ENCODE measurements around the gene SMIM10L1. TPM values are rescaled to one million over a fixed set of nuclear protein-coding genes. Genes with fewer than 3 reads are reported as not detected.
A peak's percentile ranks its signal among the peaks of the same experiment; 100 is the strongest.

SMIM10L1 gene
- total RNA-seq, result 7.7 TPM

DNA sequence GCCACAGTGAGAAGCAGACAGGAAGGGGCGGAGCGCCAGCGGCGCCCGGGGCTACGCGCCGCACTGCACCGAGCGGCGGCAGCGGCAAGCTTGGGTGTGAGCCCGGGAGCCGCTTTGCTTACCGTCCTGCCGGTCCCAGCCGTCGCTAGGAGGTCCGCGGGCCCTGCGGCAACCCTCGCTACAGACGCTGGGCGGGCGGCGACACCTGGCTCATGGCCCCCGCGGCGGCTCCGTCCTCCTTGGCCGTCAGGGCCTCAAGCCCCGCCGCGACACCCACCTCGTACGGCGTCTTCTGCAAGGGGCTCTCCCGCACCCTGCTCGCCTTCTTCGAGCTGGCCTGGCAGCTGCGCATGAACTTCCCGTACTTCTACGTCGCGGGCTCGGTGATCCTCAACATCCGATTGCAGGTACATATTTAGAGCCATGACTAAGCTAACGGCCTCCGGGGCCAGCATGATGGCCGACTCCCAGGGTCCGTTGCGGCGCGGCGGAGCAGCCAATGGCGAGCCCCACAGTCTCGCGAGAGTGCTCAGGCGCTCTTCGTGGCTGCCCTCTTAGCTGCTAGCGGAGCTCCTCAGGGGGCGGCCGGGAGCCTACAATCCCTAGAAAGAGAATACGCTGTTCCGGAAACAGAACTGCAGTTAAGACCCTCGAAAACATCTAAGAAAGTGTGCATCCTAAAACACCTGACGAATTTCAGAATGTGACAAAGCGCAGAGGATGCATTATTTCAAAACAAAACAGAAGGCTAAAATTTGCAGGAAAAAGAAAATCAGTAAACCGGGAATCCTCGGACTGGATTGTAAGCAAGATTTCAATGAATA lies at the start of gene SMIM10L1:
TSS of gene SMIM10L1 (plus strand) at position 50 of the 824 bp plus-strand sequence. CDS start at position 213, 163 bp downstream.
- peak; percentile 93 for DNase-seq (ENCODE audit: low spot score)

DNA sequence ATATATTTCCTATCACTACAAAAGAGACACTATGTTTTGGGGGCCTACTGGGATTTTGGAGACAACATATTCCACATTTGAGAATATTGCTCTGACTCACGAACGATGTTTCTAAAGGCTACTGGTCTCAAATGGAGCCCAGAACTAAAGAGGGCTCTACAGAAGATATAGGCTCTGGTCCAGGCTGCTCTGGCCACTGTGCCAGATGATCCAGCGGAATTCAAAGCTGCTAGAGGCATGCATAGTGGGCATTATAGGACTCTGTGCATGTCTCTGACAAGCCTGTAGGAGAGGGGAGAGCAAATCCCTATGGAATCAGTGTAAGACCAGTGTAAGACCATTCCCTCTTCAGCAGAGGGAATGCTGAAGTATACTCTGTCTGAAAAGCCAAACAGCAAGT lies 40.6 kb upstream of the SMIM10L1 start:
- DNase-seq (ENCODE audit: low spot score), result no peak

DNA sequence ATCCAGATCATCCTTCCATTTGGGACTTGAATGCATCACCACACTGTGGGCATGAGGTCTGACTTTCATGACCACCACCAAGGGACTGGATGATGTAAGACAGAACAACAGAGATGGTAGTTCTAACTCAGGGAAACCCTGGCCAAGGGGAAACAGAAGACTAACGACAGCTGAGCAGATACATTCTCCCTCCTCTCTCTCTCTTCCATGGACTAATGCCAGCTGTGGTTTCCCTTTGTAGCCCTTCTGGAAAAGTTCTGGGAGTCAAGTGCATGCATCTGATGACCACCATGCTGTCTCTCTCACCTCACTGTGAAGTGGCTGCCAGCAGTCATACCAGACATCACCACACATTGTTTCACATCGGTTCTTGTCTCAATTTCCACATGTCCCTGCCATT lies 40.0 kb upstream of the SMIM10L1 start:
- DNase-seq (ENCODE audit: low spot score), result no peak

DNA sequence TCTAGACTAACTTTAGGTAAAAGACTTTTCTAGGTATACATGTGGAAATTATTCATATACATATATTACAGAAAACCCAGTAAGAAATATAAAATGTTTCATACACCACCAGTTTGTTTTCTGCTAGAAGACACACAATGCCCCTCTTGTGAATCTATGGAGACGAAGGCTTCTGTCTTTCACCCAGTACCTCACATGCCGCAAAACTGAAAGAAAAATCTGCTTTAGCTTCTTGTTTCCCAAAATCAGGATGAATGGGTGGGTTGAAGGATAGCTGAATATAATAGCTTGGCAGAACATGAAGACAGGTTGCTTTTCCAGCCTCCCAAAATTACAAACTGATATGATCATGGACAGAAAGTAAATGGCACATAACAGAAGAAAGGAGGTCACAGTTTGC lies 37.8 kb upstream of the SMIM10L1 start:
- no peak for DNase-seq (ENCODE audit: low spot score)

DNA sequence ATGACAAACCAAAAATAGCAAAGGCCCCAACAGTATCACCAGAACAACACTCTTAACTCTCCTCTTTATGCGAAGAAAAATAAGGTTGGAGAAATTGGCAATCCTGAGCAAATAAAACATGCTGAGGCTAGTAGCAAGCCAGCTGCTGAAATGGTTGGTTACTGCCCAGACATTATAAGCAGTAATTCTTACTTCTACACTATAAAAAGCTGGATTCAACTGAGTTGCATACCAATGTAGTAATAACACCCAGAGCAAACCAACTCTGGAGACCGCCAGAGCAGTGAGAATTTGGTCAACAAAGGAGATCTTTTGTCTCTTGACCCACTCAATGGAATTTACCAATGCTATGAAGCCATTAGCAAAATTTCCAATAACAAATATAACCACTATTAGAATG lies 37.2 kb upstream of the SMIM10L1 start:
- no peak for DNase-seq (ENCODE audit: low spot score)

DNA sequence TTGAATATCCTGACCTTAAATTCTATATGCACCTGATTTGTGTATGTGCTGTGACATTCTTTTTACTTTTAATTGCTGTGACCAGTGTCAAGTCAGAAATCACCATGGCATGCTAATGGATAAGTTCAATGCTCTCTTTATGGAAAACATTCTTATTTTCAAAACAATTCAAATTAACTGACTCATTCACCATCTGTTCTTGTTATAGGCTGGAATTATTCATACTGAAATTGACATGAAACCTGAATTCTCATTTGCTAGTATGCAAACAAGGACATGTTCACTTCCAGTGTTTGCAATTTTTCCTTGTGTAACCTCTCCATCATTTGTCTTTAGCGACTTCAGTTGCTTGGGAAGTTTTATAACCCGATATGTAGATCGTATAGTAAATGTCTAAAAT lies 36.7 kb upstream of the SMIM10L1 start, which contains the start of gene TAS2R30:
TSS of gene TAS2R30 (minus strand) at position 340 of the 400 bp plus-strand sequence. CDS start 400 bp downstream, outside the sequence.
- DNase-seq (ENCODE audit: low spot score), result no peak

DNA sequence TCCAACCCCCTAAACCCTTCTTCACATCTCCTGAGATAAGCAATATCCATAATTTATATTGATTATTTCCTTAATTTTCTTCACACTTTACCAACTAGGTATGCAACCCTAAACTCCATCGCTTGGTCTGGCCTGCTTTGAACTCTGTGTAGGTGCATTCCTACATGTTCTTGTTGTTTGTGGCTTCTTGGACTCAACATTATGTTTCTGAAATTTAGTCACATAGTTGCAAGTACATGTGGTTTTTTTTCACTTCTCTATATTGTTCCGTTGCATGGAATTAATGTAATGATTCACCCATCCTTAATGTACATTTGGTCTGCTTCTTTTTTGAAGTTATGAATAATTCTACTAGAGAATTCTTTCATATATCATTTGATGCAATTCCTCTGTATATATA lies 34.9 kb upstream of the SMIM10L1 start:
- no peak for DNase-seq (ENCODE audit: low spot score)

DNA sequence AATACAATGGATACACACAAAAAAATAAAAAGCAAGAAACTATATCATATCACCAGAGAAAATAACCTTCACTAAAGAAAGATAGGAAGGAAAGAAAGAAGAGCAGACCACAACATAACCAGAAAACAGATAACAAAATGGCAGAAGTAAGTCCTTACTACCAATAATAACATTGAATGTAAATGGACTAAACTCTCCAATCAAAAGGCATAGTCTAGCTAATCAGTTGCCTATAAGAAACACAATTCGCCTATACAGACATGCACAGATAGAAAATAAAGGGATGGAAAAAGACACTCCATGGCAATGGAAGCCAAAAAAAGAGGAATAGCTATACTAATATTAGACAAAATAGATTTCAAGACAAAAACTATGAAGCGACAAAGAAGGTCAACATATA lies 27.6 kb upstream of the SMIM10L1 start:
- DNase-seq (ENCODE audit: low spot score), result no peak

DNA sequence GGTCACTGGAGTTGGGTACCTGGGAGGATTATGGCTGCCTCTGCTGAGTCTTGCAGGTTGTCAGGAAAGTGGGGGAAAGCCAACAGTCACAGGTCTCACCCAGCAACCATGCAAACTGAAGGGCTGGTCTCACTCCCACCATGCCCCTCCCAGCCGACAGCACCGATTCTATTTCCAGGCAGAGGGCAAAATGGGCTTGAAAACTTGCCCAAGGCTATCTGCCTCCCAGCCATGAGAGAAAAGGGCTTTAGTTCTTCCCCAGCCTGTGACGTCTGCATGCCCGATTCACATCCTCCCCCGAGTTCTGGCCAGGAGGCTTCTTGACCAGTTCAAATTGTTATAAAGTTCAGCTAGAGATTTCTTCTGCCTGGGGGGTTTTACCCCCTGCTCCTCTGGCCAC lies 26.7 kb upstream of the SMIM10L1 start:
- no peak for DNase-seq (ENCODE audit: low spot score)

DNA sequence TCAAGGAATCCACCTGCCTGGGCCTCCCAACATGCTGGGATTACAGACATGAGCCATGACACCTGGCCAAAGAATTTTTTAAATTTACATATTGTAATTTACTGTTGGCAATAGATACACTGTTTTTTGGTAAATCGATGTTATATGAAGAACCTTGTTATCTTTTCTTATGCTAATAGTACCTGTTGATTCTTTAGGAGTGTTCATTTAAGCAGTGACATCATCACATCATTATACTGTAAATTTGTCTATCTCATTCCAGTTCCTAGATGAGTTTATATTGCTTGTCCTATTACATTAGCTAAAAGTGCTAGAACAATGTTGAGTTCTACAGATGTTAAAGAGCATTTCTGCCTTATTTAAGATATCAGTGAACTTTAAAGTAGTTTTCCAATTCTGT lies 23.6 kb upstream of the SMIM10L1 start:
- no peak for DNase-seq (ENCODE audit: low spot score)

DNA sequence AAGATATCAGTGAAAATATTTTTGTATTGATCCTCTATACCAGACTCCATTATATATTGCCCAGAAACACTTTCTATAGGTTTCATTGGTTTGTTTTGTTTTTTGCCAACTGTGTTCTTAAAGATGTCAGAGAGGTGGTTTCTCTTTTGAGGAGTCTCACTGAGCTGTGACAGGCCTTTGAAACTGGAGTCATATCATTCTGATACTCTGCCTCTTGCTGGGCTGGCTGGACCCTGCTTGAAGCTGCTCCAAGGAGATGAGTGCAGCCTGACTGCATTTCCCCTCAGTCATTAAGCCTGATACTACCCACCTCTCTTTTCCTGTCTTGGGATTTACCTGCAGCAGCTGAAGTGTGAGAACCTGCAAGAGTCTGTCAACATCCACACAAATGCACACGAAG lies 20.2 kb upstream of the SMIM10L1 start:
- DNase-seq (ENCODE audit: low spot score), result no peak

DNA sequence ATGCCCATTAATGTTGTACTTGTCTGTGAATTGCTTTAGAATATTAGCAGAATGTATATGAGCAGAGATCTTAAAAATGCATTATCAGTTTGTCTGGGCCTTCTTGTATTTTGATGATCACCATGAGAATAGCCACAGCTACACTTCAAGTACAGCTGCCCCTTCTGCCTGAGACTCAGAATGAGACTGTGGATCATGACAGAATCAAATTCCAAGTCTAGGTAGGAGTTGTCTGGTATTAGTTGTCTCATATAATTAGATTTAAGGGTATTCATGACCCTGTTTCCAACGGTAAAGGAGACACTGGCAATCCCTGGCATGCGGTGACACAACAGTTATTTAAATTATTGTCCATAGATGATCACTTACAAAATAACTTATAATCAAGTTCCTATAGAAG lies 18.3 kb upstream of the SMIM10L1 start:
- DNase-seq (ENCODE audit: low spot score), result no peak

DNA sequence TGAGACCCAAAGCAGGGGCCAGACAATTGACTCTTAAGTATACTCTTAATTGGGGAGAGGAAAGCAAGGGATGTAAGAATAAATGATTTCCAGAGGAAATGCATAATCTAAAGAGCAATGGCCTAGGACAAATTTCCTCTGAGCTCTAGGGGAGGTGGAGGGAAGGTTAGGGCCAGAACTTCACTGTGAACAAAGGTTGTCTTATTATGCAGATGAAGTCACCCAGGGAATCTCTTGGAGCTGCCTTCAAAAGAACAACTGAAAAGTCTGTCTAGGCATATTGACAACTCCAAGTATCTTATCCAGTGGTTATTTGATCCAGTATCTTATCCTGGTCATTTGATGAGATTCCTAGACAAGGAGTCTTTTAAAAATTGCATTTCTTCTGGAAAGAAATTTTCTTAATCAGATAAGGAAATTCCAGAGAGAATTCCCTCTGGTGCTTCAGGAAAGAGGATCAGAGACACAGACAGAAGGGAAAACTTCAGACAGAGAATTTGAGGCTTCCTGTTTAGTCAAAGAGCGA lies 16.5 kb upstream of the SMIM10L1 start:
- no peak for DNase-seq (ENCODE audit: low spot score)

DNA sequence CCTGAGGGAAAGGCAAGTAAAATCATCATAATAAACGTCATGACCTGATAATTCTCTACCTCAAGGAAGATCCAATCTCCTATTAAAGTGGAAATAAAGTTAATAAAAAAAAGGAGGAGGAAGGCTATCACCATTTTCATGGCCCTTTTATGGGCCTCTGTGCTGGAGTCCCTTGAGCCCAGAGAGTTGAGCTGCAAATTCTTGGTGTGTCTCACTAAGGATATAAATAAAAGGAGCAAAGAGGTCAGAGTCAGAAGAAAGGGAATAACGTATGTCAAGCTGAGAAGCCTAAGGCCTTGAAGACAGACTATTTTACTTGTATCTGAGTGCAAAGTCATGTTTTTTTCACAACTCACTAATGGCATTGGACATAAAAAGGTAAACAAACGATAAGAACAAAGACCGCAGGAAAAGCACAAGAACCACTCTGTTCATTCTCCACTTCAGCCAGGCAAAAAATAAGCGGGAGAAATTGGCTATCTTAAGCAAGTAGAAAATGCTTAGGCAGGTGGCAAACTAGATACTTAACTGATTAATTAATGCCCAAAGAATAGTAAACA lies 12.0 kb upstream of the SMIM10L1 start:
- no peak for DNase-seq (ENCODE audit: low spot score)

DNA sequence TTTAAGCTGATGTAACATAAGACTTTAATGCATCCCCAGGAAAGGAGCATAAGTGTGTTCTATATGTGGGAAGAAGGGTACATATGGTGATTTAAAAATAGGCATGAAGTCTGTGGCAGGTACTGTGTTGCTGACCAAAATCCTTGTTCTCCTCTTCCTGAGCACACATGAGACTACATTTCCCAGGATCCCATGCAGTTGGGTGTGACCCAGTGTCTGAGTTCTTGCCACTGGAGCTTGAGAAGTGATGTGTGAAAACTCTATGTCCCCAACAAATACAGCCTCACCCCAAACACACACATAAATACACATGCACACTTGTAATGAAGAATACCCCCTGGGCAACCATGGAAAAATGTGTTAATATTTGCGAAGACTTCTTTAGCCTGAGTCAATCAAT lies 8.5 kb upstream of the SMIM10L1 start:
- no peak for DNase-seq (ENCODE audit: low spot score)

DNA sequence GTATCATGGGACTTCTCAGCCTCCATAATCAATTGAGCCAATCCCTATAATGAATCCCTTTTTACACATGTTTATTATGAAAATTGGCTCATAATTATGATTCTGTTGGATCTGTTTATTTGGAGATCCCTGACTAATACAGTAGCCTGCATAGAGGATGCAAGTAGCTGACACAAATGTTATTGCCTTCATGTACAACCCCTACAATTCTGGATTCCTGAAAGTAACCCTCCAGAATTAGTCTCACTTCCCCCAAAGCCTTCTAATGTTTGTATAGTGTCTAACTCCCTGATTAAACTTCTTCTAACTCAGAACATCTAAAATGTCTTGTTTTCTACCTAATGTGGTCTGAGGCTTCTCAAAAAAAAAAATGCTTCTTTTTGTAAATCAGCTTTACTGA lies 6.6 kb upstream of the SMIM10L1 start:
- DNase-seq (ENCODE audit: low spot score), result no peak

DNA sequence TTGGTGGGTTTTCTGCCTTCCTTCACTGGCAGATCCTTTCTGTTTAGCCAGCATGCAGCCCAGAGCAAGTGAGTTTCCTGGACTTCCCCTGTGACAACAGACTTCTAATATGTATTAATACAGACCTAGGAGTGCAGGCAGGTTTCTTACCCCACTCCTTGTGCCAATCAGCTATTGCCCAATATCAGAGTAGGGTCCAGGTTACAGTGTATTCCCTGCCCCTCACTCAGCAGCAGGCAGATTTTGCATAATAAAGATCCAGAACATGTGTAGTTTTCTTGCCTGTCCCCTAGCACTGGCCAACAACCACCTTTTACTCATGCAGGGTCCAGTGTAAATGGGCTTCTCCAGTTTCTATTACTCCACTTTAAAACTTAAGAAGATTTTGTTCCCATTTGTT lies 4.7 kb upstream of the SMIM10L1 start:
- no peak for DNase-seq (ENCODE audit: low spot score)

DNA sequence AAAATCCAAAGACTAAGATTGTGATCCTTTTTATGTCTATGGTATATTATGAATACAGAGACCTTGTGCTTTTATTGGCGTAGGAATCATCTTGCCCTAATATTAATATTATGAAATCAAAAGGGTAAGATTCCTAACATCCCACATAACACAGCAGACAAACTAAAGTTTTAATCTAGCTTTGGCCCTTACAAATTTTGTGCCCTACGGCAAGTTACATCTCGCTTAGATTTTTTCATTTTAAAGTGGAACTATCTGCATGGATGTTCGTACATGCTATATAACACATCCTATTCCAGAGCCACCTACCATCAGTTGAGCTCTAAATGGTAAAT lies 217 bp upstream of the SMIM10L1 start:
- DNase-seq (ENCODE audit: low spot score), result no peak

DNA sequence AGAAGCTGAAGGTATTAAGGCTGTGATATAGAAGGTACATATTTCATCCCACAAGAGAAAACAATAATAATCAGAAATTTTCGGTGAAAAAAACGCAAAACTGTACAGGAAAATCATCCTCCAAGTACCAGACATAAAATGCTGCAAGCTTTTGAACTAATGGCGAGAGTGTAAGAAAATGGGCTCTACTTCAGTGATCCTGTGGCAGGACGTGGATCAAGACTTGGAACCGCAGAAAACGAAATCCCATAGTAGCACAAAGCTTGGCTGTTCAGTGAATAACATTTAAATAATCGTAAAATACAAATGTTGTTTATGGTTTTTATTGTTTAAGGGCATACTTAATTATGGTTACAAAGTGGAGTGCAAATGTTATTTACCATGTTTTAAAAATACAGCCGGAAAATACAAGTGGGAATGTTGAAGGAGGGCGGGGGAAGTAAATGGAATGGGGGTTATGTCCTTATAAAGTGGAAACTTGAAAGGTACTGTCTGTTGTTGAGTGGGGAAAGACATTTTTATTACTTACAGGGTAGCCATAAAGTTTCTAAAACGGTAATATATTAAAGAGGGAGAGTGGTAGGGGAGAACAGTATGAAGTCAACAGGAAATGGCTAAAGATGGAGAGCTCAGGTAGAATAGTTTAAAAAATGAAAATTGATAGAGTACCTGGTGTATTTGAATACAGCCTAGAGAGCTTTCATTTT lies 1.1 kb downstream of the SMIM10L1 start:
- DNase-seq (ENCODE audit: low spot score), result no peak

DNA sequence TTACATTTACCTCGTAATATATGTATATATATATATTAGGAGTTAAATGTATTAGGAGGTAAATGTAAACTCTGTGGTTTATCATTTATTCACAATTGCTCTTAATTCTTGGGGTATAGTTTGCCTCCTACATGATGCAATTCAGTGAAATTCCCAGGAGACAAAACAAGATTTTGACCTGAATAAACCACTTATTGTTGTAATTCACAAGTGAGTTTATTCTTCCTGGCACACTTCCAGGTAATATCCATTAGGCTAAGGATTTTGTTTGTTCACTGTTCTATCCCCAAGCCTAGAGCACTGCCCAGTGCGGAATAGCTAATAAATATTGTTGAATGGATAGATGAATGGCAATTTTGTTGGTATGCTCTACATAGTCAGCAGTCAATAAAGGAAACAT lies 3.0 kb downstream of the SMIM10L1 start:
- DNase-seq (ENCODE audit: low spot score), result no peak

DNA sequence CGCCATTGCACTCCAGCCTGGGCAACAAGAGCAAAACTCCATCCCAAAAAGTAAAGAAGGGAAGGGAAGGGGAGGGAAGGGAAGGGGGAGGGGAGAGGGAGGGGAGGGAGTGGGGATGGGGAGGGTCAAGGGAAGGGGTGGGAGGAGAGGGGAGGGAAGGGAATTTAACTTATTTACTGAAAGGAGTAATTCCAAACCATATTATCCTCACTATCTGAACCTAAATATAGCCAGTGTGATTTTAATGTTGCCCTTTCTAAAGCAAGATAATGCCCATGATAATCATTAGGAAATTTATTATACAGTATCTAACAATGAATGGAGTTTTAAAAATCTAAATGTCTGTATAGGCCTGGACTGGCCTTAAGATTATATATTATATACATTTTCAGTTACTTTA lies 7.3 kb downstream of the SMIM10L1 start:
- DNase-seq (ENCODE audit: low spot score), result no peak

DNA sequence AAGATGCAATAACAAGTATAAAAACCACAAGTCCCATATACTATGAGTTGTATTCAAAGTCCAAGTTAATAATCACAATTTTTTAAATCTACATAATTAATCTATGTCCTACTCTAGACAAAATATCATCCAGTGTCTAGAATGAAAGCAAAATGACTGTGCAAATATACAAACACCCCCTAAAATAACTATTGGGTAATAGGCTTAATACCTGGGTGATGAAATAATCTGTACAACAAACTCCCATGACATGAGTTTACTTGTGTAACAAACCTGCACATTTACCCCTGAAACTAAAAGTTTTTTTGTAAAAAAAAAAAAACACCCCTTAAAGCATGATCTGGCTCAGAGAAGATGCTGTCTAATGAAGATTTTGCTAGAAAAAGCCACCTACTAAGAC lies 11.5 kb downstream of the SMIM10L1 start:
- no peak for DNase-seq (ENCODE audit: low spot score)

DNA sequence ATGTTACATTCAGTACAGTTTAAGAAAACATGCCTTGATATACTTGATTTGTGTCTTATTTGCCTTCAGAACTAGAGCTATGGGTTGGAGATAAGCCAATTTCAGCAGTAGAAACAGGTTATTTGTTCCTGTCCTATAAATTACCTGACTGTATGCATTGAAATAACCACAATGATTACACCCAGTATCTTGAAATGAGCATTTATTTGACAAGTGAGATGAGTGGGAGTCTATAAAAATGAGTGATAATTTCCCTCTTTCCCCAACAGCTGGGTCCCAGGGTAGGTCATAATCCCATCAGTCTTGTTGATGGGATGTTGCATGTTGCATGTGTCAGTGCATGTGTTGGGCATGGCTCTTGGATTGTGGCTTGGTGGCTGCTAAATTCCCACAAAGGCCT lies 12.0 kb downstream of the SMIM10L1 start:
- no peak for DNase-seq (ENCODE audit: low spot score)

Measured in ureter (tissue), 1 donor.